Gastrocnemius medialis (tissue), 4 donors: ENCODE measurements around the gene SOX21. TPM values are rescaled to one million over a fixed set of nuclear protein-coding genes. Genes with fewer than 3 reads are reported as not detected.

ENCODE experiments used
- ATAC-seq, 2 donors: fragments of 150-250 bp; one replicate each; pipeline ENCODE4 v1.9.1; 2016
- DNase-seq, 2 donors: peaks; one replicate each; pipeline ENCODE4 v3.0.0-alpha.2; 2019
- H3K27ac ChIP-seq, 4 donors: fragments of 200-600 bp; sonication (generic); 1 replicate in 1 of 4; 2 replicates in 3 of 4; pipeline ENCODE4 v1.5.1; 2016 to 2018; ENCODE audit warnings: mild to moderate bottlenecking in 2 of 4, moderate library complexity in 1 of 4
- H3K27me3 ChIP-seq, 3 donors: fragments of 200-600 bp; sonication (generic) in 2 of 3; 1 replicate in 1 of 3; 2 replicates in 2 of 3; pipeline versions ENCODE4 v1.5.1 to v1.6.0; 2016 to 2019; ENCODE audit warnings: mild to moderate bottlenecking in 1 of 3, moderate library complexity in 1 of 3
- H3K36me3 ChIP-seq, 2 donors: fragments of 200-600 bp; sonication (generic) in 1 of 2; one replicate each; pipeline ENCODE4 v1.5.1; 2017 to 2018
- H3K4me1 ChIP-seq, 2 donors: fragments of 200-600 bp; sonication (generic) in 1 of 2; one replicate each; pipeline ENCODE4 v1.5.1; 2016 to 2017; ENCODE audit warnings: mild to moderate bottlenecking in 2 of 2
- H3K4me3 ChIP-seq, 4 donors: fragments of 200-600 bp; sonication (generic) in 3 of 4; 1 replicate in 1 of 4; 2 replicates in 3 of 4; pipeline ENCODE4 v1.5.1; 2016 to 2019; ENCODE audit warnings: mild to moderate bottlenecking in 2 of 4
- H3K9me3 ChIP-seq, 3 donors: fragments of 200-600 bp; sonication (generic) in 2 of 3; 1 replicate in 1 of 3; 2 replicates in 2 of 3; pipeline ENCODE4 v1.5.1; 2016 to 2019
- CTCF ChIP-seq, 5 experiments: fragments of 450-650 bp in 3 of 5; fragments of 200-600 bp in 2 of 5; sonication (generic) in 2 of 5; IDR thresholded peaks in 4 of 5; conservative IDR thresholded peaks in 1 of 5; 1 replicate in 4 of 5; 2 replicates in 1 of 5; pipeline ENCODE4 v1.5.1; 2016 to 2019; ENCODE audit warnings: antibody characterized with exemption in 5 of 5, mild to moderate bottlenecking in 3 of 5, moderate library complexity in 3 of 5
- POLR2A ChIP-seq, 2 donors: fragments of 450-650 bp; IDR thresholded peaks; one replicate each; pipeline ENCODE4 v1.6.1; 2017; ENCODE audit warnings: antibody characterized with exemption in 2 of 2, mild to moderate bottlenecking in 2 of 2, moderate library complexity in 2 of 2
- in situ Hi-C, 4 donors: fragments of 200-750 bp; cut with MboI; loops; one replicate each; pipeline versions ENCODE4 v1.15.0 to v1.8.0; 2017; ENCODE audit warnings: low sequenced_read_pairs in 4 of 4
- intact Hi-C: fragments of 100-400 bp; cut with DNase I; formaldehyde crosslinking; loops from one replicate; pipeline ENCODE4 v1.15.1; 2023; ENCODE audit warnings: low total_unique reads
- total RNA-seq, 4 donors: library from RNA; depleted of rRNA; stranded (reverse); fragments of >200 nt; gene quantifications; one replicate each; pipeline versions ENCODE4 v1.1.0 to v1.2.3, GENCODE V29; 2016

Gene SOX21
- total RNA-seq, 4 donors from 2014 or later = not detected

- H3K4me3 ChIP-seq = no peak overlapping the region
Observed at GRCh38 chr13:94710065-94710781, 2.1 kb downstream of the SOX21 start.

GRCh38 chr13:94709001-94709834 is 3.1 kb downstream of the SOX21 start:
- TF ChIP-seq CTCF (IDR thresholded peaks at IDR 0.05 in 4 of 5, conservative IDR thresholded peaks at IDR 0.05 in 1 of 5) = no peak
- TF ChIP-seq POLR2A (IDR thresholded peaks at IDR 0.05) = no peak
- H3K27me3 ChIP-seq = peaks cover 90 to 96% (median 96%) of the 10 kb centered on the region in 3 donors
- in situ Hi-C loops = no loop called here
- H3K9me3 ChIP-seq = no peaks in the 10 kb centered on the region
- ATAC-seq (no peak), DNase-seq (no peak)
- no peaks in the 10 kb centered on the region for H3K36me3 ChIP-seq
- H3K4me3 ChIP-seq = no peak overlapping the region
- intact Hi-C loops = no loop called here
- H3K4me1 ChIP-seq = peaks cover 10% of the 10 kb centered on the region in 2 donors
- H3K27ac ChIP-seq = no peak overlapping the region

More at GRCh38 chr13:94710065-94710781, 2.1 kb downstream of the SOX21 start:
- in situ Hi-C loops = no loop called here
- Histone ChIP-seq H3K27me3 (peaks cover 87 to 96% (median 91%) of the 10 kb centered on the region in 3 donors), H3K27ac (no peak overlapping the region), H3K9me3 (no peaks in the 10 kb centered on the region), H3K4me1 (peaks cover 10% of the 10 kb centered on the region in 2 donors), H3K36me3 (no peaks in the 10 kb centered on the region)
- ATAC-seq (no peak), DNase-seq (no peak)
- intact Hi-C loops = no loop called here
- no peak for TF ChIP-seq CTCF (IDR thresholded peaks at IDR 0.05 in 4 of 5, conservative IDR thresholded peaks at IDR 0.05 in 1 of 5)
- TF ChIP-seq POLR2A (IDR thresholded peaks at IDR 0.05) = no peak

- in situ Hi-C loops = no loop called here
- no peak for ATAC-seq
- peaks cover 9 to 10% of the 10 kb centered on the region in 2 donors for H3K4me1 ChIP-seq
Observed at GRCh38 chr13:94708031-94708859, 4.1 kb downstream of the SOX21 start.

More at GRCh38 chr13:94708031-94708859, 4.1 kb downstream of the SOX21 start:
- H3K9me3 ChIP-seq = no peaks in the 10 kb centered on the region
- intact Hi-C loops = no loop called here
- H3K27me3 ChIP-seq = peaks cover 92 to 96% (median 96%) of the 10 kb centered on the region in 3 donors
- TF ChIP-seq POLR2A (IDR thresholded peaks at IDR 0.05) = no peak
- no peak for TF ChIP-seq CTCF (IDR thresholded peaks at IDR 0.05 in 4 of 5, conservative IDR thresholded peaks at IDR 0.05 in 1 of 5)
- no peak for DNase-seq
- H3K27ac ChIP-seq = no peak overlapping the region
- peak overlapping the region in 1 of 4 donors; percentile 37 for H3K4me3 ChIP-seq
- H3K36me3 ChIP-seq = no peaks in the 10 kb centered on the region
